Endodermal cell (in vitro differentiated cells): ENCODE data around the gene LOXL4. TPM values are rescaled to one million over a fixed set of nuclear protein-coding genes. Genes with fewer than 3 reads are reported as not detected.

Source experiments
- DNase-seq: peaks from one replicate; pipeline ENCODE4 v3.0.0-alpha.2; 2017
- H3K27ac ChIP-seq: 2 replicates; pipeline ENCODE4 v1.5.1; 2013; ENCODE audit warnings: mild to moderate bottlenecking, low read depth, low read length, moderate library complexity
- H3K27me3 ChIP-seq: 2 replicates; pipeline ENCODE4 v1.6.1; 2013; ENCODE audit warnings: mild to moderate bottlenecking, low read length, moderate library complexity; ENCODE audit not compliant: insufficient read depth, control insufficient read depth, poor library complexity, severe bottlenecking
- H3K36me3 ChIP-seq: 2 replicates; pipeline ENCODE4 v1.7.0; 2013; ENCODE audit warnings: mild to moderate bottlenecking, low read length, moderate library complexity; ENCODE audit not compliant: control insufficient read depth, insufficient read depth
- H3K4me1 ChIP-seq: one replicate; pipeline ENCODE4 v1.7.0; 2013; ENCODE audit warnings: low read length; ENCODE audit not compliant: control insufficient read depth, insufficient read depth
- H3K4me3 ChIP-seq: 2 replicates; pipeline ENCODE4 v1.5.1; 2013; ENCODE audit warnings: mild to moderate bottlenecking, low read length, moderate library complexity
- H3K9ac ChIP-seq: 2 replicates; pipeline ENCODE4 v1.6.1; 2013; ENCODE audit warnings: mild to moderate bottlenecking, low read length, moderate library complexity; ENCODE audit not compliant: poor library complexity, severe bottlenecking; ENCODE audit errors: extremely low read depth
- H3K9me3 ChIP-seq: 2 replicates; pipeline ENCODE4 v1.6.1; 2013; ENCODE audit warnings: mild to moderate bottlenecking, low read length, moderate library complexity; ENCODE audit not compliant: control insufficient read depth
- H3K27ac Mint-ChIP-seq: 2 replicates; pipeline ENCODE4 v1.8.0; 2020; ENCODE audit warnings: mixed read lengths
- H3K27me3 Mint-ChIP-seq: 2 replicates; pipeline ENCODE4 v1.8.0; 2021; ENCODE audit warnings: mild to moderate bottlenecking, mixed read lengths; ENCODE audit not compliant: insufficient read depth
- H3K36me3 Mint-ChIP-seq: 2 replicates; pipeline ENCODE4 v1.8.0; 2020; ENCODE audit warnings: low read depth, mixed read lengths
- H3K4me1 Mint-ChIP-seq: 2 replicates; pipeline ENCODE4 v1.8.0; 2020; ENCODE audit warnings: mixed read lengths
- H3K4me3 Mint-ChIP-seq: 2 replicates; pipeline ENCODE4 v1.8.0; 2020; ENCODE audit warnings: mild to moderate bottlenecking, moderate library complexity, mixed read lengths
- H3K9me3 Mint-ChIP-seq: 2 replicates; pipeline ENCODE4 v1.8.0; 2020; ENCODE audit warnings: mild to moderate bottlenecking, mixed read lengths
- CTCF ChIP-seq: fragments of 200-600 bp; sonication (generic); conservative IDR thresholded peaks from 2 replicates; pipeline ENCODE4 v1.5.0; 2021; ENCODE audit warnings: antibody characterized with exemption, mild to moderate bottlenecking
- WGBS, 2 experiments: methylation state at CpG; one replicate each; pipeline versions ENCODE4 v1.1.5 to v1.1.7; 2013; ENCODE audit warnings: missing lambda C conversion rate in 2 of 2, mixed read lengths in 1 of 2; ENCODE audit not compliant: insufficient coverage in 1 of 2, insufficient read length in 1 of 2; 5-methylcytosine and 5-hydroxymethylcytosine counted together
- total RNA-seq, 2 donors: library from RNA; stranded (reverse); fragmentation: NEBNext Ultra II Directional in 1 of 2; extraction: Animal tissue kit (Norgen Biotek cat#: 25700) in 1 of 2; gene quantifications; 2 replicates in 1 of 2; 3 replicates in 1 of 2; pipeline ENCODE4 v1.2.1, GENCODE V29; 2021

The LOXL4 gene
- total RNA-seq, 2 donors from 2014 or later, result 0.57 to 0.77 TPM

- H3K9me3 Mint-ChIP-seq, result no peaks in the 10 kb centered on the region
- Histone ChIP-seq H3K4me3 (no peak overlapping the region), H3K9ac (no peak overlapping the region), H3K9me3 (no peaks in the 10 kb centered on the region), H3K36me3 (no peaks in the 10 kb centered on the region), H3K27ac (no peak overlapping the region), H3K4me1 (no peaks in the 10 kb centered on the region), H3K27me3 (no peaks in the 10 kb centered on the region)
- DNase-seq, result no peak
- no peak for TF ChIP-seq CTCF
- WGBS, 2 experiments, result 68% methylated on average over 4 to 5 of the region's 5 CpGs
- no peaks in the 10 kb centered on the region for H3K27me3 Mint-ChIP-seq
- no peak overlapping the region for H3K4me3 Mint-ChIP-seq
- peaks cover 5% of the 10 kb centered on the region for H3K4me1 Mint-ChIP-seq
- no peaks in the 10 kb centered on the region for H3K36me3 Mint-ChIP-seq
- H3K27ac Mint-ChIP-seq, result no peak overlapping the region
Measured at GRCh38 chr10:98295907-98296306, 27.9 kb upstream of the LOXL4 start.

- 84 to 86% methylated on average over 2 to 4 of the region's 4 CpGs for WGBS, 2 experiments
- Histone ChIP-seq H3K9me3 (no peaks in the 10 kb centered on the region), H3K9ac (no peak overlapping the region), H3K36me3 (no peaks in the 10 kb centered on the region), H3K27ac (no peak overlapping the region), H3K4me3 (no peak overlapping the region), H3K27me3 (no peaks in the 10 kb centered on the region), H3K4me1 (no peaks in the 10 kb centered on the region)
- TF ChIP-seq CTCF, result no peak
- Mint-ChIP-seq H3K27me3 (no peaks in the 10 kb centered on the region), H3K36me3 (no peaks in the 10 kb centered on the region), H3K9me3 (no peaks in the 10 kb centered on the region), H3K4me3 (no peak overlapping the region), H3K27ac (no peak overlapping the region), H3K4me1 (peaks cover 5% of the 10 kb centered on the region)
- no peak for DNase-seq
Measured at GRCh38 chr10:98295401-98295811, 27.4 kb upstream of the LOXL4 start.

DNA sequence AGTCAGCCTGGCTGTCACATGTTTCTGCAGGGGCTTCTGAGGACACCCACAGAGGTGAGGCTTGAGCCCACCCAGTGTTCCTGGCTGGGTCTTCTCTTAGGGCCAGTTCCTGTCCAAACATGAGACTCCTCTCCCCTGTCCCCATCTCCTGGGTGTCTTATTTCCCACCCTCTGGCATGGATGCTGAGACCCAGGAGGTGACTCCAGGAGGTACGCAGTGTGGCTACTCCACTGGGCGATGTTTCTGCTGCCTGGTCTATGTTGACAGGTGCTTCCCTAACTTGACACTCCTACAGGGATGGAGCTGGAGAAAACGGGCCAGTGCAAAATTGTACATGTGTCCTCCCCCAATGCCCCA is 26.3 kb upstream of the LOXL4 start:
- 60 to 89% methylated on average over 1 to 3 of the region's 3 CpGs for WGBS, 2 experiments

More for the DNA sequence above, 26.3 kb upstream of the LOXL4 start:
- no peak overlapping the region for H3K27ac ChIP-seq
- no peaks in the 10 kb centered on the region for H3K36me3 ChIP-seq
- no peaks in the 10 kb centered on the region for H3K9me3 ChIP-seq
- no peaks in the 10 kb centered on the region for H3K4me1 ChIP-seq
- no peak for TF ChIP-seq CTCF
- Mint-ChIP-seq H3K4me1 (peaks cover 5% of the 10 kb centered on the region), H3K27me3 (no peaks in the 10 kb centered on the region), H3K4me3 (no peak overlapping the region), H3K9me3 (no peaks in the 10 kb centered on the region), H3K36me3 (no peaks in the 10 kb centered on the region), H3K27ac (no peak overlapping the region)
- H3K4me3 ChIP-seq, result no peak overlapping the region
- no peaks in the 10 kb centered on the region for H3K27me3 ChIP-seq
- no peak for DNase-seq
- H3K9ac ChIP-seq, result no peak overlapping the region
